Lung (tissue), 16 donors: ENCODE data around the gene MADD. TPM values are rescaled to one million over a fixed set of nuclear protein-coding genes. Genes with fewer than 3 reads are reported as not detected.

ENCODE experiments used
- ATAC-seq: fragments of 200-7000 bp; cut with Tn5 transposase; one replicate; pipeline ENCODE4 v1.9.1; 2020; ENCODE audit warnings: moderate number of reproducible peaks; ENCODE audit not compliant: insufficient read depth, low FRiP score
- DNase-seq, 3 donors: peaks; one replicate each; pipeline ENCODE4 v3.0.0-alpha.2; 2013 to 2017
- H3K27ac ChIP-seq, 2 donors: one replicate each; pipeline ENCODE4 v1.5.1; 2013; ENCODE audit warnings: mild to moderate bottlenecking in 2 of 2, moderate library complexity in 2 of 2, control low read depth in 1 of 2, inconsistent platforms in 1 of 2, low read depth in 1 of 2, low read length in 1 of 2
- H3K27me3 ChIP-seq, 3 donors: one replicate each; pipeline ENCODE4 v1.5.1; 2013; ENCODE audit warnings: low read length in 2 of 3; ENCODE audit not compliant: control insufficient read depth in 3 of 3, insufficient read depth in 3 of 3
- H3K36me3 ChIP-seq, 4 donors: one replicate each; pipeline ENCODE4 v1.5.1; 2013; ENCODE audit warnings: low read length in 4 of 4, mild to moderate bottlenecking in 1 of 4, moderate library complexity in 1 of 4; ENCODE audit not compliant: control insufficient read depth in 4 of 4, insufficient read depth in 4 of 4
- H3K4me1 ChIP-seq, 5 donors: one replicate each; pipeline ENCODE4 v1.5.1; 2013; ENCODE audit warnings: low read length in 5 of 5, mild to moderate bottlenecking in 2 of 5, moderate library complexity in 1 of 5; ENCODE audit not compliant: control insufficient read depth in 5 of 5, insufficient read depth in 5 of 5
- H3K4me3 ChIP-seq: one replicate; pipeline ENCODE4 v1.5.1; 2013; ENCODE audit warnings: mild to moderate bottlenecking, control low read depth, moderate library complexity
- H3K9ac ChIP-seq, 2 donors: one replicate each; pipeline ENCODE4 v1.5.1; 2013; ENCODE audit warnings: low read length in 2 of 2, control low read depth in 1 of 2; ENCODE audit not compliant: insufficient read depth in 1 of 2
- H3K9me3 ChIP-seq, 4 donors: one replicate each; pipeline ENCODE4 v1.5.1; 2013; ENCODE audit warnings: low read length in 3 of 4, mild to moderate bottlenecking in 1 of 4, moderate library complexity in 1 of 4; ENCODE audit not compliant: control insufficient read depth in 4 of 4, insufficient read depth in 3 of 4
- CTCF ChIP-seq: IDR thresholded peaks from 2 replicates; pipeline ENCODE4 v1.5.1; 2012; ENCODE audit warnings: mild to moderate bottlenecking; ENCODE audit errors: control extremely low read depth, extremely low read depth
- WGBS, 2 donors: extraction: QIAGEN DNeasy Blood & Tissue Kit; methylation state at CpG; one replicate each; pipeline ENCODE4 v1.1.7; 2013; 5-methylcytosine and 5-hydroxymethylcytosine counted together
- long read RNA-seq, 5 donors: transcript quantifications; one replicate each; lab custom pipeline, GENCODE V29; 2026
- polyA plus RNA-seq, 2 donors: library from polyadenylated mRNA; stranded (reverse); fragments of 200-250 nt; gene quantifications; one replicate each; pipeline ENCODE4 v1.2.1, GENCODE V29; 2013
- total RNA-seq, 2 donors: library from RNA; depleted of rRNA in 1 of 2; stranded (reverse); fragments of >200 nt in 1 of 2; gene quantifications; one replicate each; pipeline ENCODE4 v1.2.1, GENCODE V29; 2014 to 2021
- donor health status: control.
- donor health status: control.
- donor health status: Bipolar disorder and iron deficiency.
- donor health status: healthy.
- donor health status: DM: yes; HTN: yes; CAD: no.

The MADD gene
- total RNA-seq (10 to 100 TPM; 48.9 to 56.8 TPM), polyA plus RNA-seq (10 to 100 TPM; 15.9 to 25.4 TPM)
- long read RNA-seq, donor 1, partial matches to known transcripts = 0 of 2 reads
- long read RNA-seq, donor 1, other reads (novel, unspliced or antisense) = 0 of 2 reads
- long read RNA-seq, donor 2, partial matches to known transcripts = 0 of 1 reads
- long read RNA-seq, donor 2, other reads (novel, unspliced or antisense) = 0 of 1 reads
- long read RNA-seq, donor 3, partial matches to known transcripts = 0 of 1 reads
- long read RNA-seq, donor 3, other reads (novel, unspliced or antisense) = 0 of 1 reads
- long read RNA-seq, donor 4 = 0 reads
- long read RNA-seq, donor 5, partial matches to known transcripts = 13 of 16 reads
- long read RNA-seq, donor 5, other reads (novel, unspliced or antisense) = 0 of 16 reads

GRCh38 chr11:47269829-47270305 lies at the start of gene MADD:
Gene MADD (plus strand): TSS chr11:47270133.
- H3K9me3 ChIP-seq = no peaks in the 10 kb centered on the region
- no peaks in the 10 kb centered on the region for H3K27me3 ChIP-seq
- peaks cover 7 to 32% (median 13%) of the 10 kb centered on the region in 5 donors for H3K4me1 ChIP-seq
- peak within 1 kb of the TSS; percentile 84 for H3K4me3 ChIP-seq
- peaks cover 0 to 5% (median 1%) of the 10 kb centered on the region in 4 donors for H3K36me3 ChIP-seq
- DNase-seq (peak; percentile 84 to 89 (median 87)), ATAC-seq (peak; percentile 93)
- 0 to 1% methylated on average over 53 to 57 of the region's 57 CpGs for WGBS, 2 donors
- H3K9ac ChIP-seq = peak within 1 kb of the TSS in 1 of 2 donors; percentile 66
- peak within 1 kb of the TSS; percentile 90 to 96 for H3K27ac ChIP-seq
- no peak for TF ChIP-seq CTCF

GRCh38 chr11:47220401-47220821 lies 49.5 kb upstream of the MADD start:
- Histone ChIP-seq H3K9me3 (no peaks in the 10 kb centered on the region), H3K4me1 (peaks cover 5 to 16% (median 7%) of the 10 kb centered on the region in 5 donors), H3K27ac (peak overlapping the region in 1 of 2 donors; percentile 43), H3K4me3 (no peak overlapping the region), H3K9ac (no peak overlapping the region), H3K36me3 (peaks cover 0 to 14% (median 5%) of the 10 kb centered on the region in 4 donors), H3K27me3 (no peaks in the 10 kb centered on the region)
- no peak for TF ChIP-seq CTCF
- no peak for DNase-seq
- WGBS, 2 donors = 52 to 67% methylated on average over 1 of the region's 1 CpG
- no peak for ATAC-seq

GRCh38 chr11:47222696-47223095 lies 47.2 kb upstream of the MADD start:
- H3K4me3 ChIP-seq = no peak overlapping the region
- no peak for DNase-seq

More at GRCh38 chr11:47222696-47223095, 47.2 kb upstream of the MADD start:
- 95 to 96% methylated on average over 2 of the region's 2 CpGs for WGBS, 2 donors
- peaks cover 0 to 6% (median 0%) of the 10 kb centered on the region in 5 donors for H3K4me1 ChIP-seq
- ATAC-seq = no peak
- no peaks in the 10 kb centered on the region for H3K9me3 ChIP-seq
- no peaks in the 10 kb centered on the region for H3K27me3 ChIP-seq
- no peak overlapping the region for H3K27ac ChIP-seq
- H3K9ac ChIP-seq = no peak overlapping the region
- peaks cover 0 to 12% (median 7%) of the 10 kb centered on the region in 4 donors for H3K36me3 ChIP-seq
- no peak for TF ChIP-seq CTCF
